Measurements from ENCODE around the gene SPATA2L. TPM values are rescaled to one million over a fixed set of nuclear protein-coding genes. Genes with fewer than 3 reads are reported as not detected.

SPATA2L gene
- total RNA-seq, 1 donor from 2014 or later = 12.1 TPM

DNA sequence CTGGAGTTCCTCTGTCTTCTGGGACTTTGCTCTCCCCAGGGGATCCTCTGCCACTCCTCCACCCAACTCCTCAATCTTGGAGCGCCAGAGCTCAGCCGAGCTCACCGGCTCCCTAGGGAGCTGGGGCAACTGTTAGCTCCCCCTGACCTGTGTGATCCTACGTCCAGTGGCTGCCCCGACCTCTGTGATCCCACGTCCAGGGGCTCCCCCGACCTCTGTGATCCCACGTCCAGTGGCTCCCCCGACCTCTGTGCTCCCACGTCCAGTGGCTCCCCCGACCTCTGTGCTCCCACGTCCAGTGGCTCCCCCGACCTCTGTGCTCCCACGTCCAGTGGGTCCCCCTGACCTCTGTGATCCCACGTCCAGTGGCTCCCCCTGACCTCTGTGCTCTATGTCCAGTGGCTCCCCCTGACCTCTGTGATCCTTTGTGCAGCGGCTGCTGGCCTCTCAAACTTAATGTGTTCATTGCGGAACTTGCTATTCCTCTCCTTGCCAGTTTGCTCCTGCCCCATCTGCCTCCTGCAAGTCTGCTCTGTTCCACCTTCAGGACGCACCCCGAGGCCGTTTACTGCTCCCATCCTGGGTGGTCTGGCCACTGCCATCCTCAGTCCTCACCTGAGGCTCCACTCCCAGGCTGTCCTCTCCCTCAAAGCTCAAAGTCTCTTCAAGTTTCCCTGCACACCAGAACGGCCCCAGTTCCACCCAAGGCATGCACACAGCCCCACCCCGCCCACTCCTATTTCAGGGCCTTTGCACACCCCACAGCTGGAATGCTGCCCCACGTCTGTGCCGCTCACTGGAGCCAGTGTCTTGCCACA, 16.4 kb upstream of the SPATA2L start:
- FAIRE-seq (no peak), DNase-seq (ENCODE audit: low read depth) (no peak)
- TF ChIP-seq, protein P1, sequence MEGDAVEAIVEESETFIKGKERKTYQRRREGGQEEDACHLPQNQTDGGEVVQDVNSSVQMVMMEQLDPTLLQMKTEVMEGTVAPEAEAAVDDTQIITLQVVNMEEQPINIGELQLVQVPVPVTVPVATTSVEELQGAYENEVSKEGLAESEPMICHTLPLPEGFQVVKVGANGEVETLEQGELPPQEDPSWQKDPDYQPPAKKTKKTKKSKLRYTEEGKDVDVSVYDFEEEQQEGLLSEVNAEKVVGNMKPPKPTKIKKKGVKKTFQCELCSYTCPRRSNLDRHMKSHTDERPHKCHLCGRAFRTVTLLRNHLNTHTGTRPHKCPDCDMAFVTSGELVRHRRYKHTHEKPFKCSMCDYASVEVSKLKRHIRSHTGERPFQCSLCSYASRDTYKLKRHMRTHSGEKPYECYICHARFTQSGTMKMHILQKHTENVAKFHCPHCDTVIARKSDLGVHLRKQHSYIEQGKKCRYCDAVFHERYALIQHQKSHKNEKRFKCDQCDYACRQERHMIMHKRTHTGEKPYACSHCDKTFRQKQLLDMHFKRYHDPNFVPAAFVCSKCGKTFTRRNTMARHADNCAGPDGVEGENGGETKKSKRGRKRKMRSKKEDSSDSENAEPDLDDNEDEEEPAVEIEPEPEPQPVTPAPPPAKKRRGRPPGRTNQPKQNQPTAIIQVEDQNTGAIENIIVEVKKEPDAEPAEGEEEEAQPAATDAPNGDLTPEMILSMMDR (IDR thresholded peaks at IDR 0.05; ENCODE audit: insufficient read depth, low read length, severe bottlenecking) = no peak
- Histone ChIP-seq H3K27me3 (ENCODE audit: control insufficient read depth, insufficient read depth, low read length) (no peaks in the 10 kb centered on the region), H3K4me3 (ENCODE audit: low read depth, low read length) (no peak overlapping the region), H3K36me3 (ENCODE audit: control insufficient read depth, insufficient read depth, low read length) (peaks cover 4% of the 10 kb centered on the region)

DNA sequence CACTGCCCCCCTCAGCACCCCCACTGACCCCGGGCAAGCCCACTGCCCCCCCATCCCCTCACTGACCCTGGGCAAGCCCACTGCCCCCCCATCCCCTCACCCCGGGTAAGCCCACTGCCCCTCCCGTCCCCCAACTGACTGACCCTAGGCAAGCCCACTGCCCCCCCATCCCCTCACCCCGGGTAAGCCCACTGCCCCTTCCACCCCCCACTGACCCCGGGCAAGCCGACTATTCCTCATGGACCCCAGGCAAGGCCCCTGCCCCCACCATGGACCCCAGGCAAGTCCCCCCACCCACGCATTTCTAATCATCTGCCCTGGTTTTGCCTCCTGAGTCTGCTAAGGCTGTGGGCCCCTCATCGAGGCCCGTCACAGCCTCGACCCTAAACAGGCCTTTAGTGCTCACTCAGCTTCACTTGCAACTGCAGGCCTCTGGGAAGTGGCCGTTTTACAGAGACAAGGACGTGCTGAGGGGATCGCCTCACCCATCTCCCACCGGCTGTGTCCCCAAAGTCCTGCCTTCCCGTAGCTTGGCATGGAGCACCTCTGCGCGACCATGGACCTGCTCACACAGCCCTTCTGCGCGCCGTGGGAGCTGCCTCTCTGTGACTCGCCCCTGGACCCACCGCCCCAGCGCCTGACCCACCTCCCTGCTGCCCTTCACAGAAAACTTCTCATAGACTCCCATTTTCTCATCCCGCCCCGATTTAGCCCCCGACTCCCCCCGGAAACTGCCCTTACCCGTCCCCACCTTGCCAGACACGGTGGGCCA, 15.6 kb upstream of the SPATA2L start:
- Histone ChIP-seq H3K36me3 (ENCODE audit: control insufficient read depth, insufficient read depth, low read length) (peaks cover 3% of the 10 kb centered on the region), H3K27me3 (ENCODE audit: control insufficient read depth, insufficient read depth, low read length) (no peaks in the 10 kb centered on the region), H3K4me3 (ENCODE audit: low read depth, low read length) (no peak overlapping the region)
- FAIRE-seq (no peak), DNase-seq (ENCODE audit: low read depth) (no peak)
- TF ChIP-seq, protein P1 (IDR thresholded peaks at IDR 0.05; ENCODE audit: insufficient read depth, low read length, severe bottlenecking) = no peak

DNA sequence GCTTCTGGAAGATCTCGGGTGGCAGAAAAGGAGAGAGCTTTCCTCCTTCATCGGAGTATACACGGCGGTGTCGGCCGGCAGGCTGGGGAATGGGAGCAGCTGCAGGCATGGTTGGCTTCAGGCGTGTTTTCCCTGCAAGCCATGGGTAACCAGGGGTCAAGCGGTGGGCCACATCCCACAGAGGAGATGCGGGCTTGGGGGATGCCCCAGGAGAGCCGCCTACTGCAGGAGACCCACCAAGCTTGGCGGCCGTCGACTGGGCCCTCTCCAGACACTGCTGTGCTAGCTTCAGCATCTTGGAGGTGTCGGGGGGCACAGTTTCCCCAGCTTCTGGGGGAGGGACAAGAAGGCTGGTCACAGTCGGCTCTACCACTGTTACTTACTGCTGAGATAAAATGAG, 15.0 kb upstream of the SPATA2L start:
- TF ChIP-seq, protein P1 (IDR thresholded peaks at IDR 0.05; ENCODE audit: insufficient read depth, low read length, severe bottlenecking) = no peak
- no peak for FAIRE-seq
- H3K36me3 ChIP-seq (ENCODE audit: control insufficient read depth, insufficient read depth, low read length) = peaks cover 3% of the 10 kb centered on the region
- no peak overlapping the region for H3K4me3 ChIP-seq (ENCODE audit: low read depth, low read length)
- H3K27me3 ChIP-seq (ENCODE audit: control insufficient read depth, insufficient read depth, low read length) = no peaks in the 10 kb centered on the region
- DNase-seq (ENCODE audit: low read depth) = no peak

DNA sequence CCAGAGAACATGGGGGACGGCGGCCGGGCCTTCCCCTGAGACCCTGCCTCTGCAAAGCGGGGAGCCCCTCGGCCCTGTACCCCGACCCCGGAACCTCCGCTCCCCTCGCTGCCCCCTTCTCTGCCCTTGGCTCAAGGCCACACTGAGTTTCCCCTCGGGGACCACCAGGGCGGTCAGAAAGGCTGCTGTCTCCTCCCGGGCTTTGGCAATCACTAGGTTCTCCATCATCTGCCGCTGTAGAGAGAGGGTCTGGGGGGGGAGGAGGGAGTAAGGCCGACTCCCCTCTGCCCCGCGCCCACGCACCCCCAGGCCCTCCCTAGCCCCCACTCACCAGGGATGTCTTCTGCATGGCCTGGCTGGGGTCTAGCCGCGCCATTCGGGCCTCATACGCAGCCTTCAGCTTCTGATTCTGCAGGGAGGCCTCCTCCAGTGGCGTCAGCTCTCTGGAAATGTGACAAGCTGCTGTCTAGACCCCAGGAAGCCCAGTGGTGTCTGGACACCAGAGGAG, 10.8 kb upstream of the SPATA2L start:
- Histone ChIP-seq H3K36me3 (ENCODE audit: control insufficient read depth, insufficient read depth, low read length) (peaks cover 3% of the 10 kb centered on the region), H3K27me3 (ENCODE audit: control insufficient read depth, insufficient read depth, low read length) (no peaks in the 10 kb centered on the region), H3K4me3 (ENCODE audit: low read depth, low read length) (peak overlapping the region; percentile 73)
- TF ChIP-seq, protein P1 (IDR thresholded peaks at IDR 0.05; ENCODE audit: insufficient read depth, low read length, severe bottlenecking) = no peak
- DNase-seq (ENCODE audit: low read depth) = no peak
- no peak for FAIRE-seq

DNA sequence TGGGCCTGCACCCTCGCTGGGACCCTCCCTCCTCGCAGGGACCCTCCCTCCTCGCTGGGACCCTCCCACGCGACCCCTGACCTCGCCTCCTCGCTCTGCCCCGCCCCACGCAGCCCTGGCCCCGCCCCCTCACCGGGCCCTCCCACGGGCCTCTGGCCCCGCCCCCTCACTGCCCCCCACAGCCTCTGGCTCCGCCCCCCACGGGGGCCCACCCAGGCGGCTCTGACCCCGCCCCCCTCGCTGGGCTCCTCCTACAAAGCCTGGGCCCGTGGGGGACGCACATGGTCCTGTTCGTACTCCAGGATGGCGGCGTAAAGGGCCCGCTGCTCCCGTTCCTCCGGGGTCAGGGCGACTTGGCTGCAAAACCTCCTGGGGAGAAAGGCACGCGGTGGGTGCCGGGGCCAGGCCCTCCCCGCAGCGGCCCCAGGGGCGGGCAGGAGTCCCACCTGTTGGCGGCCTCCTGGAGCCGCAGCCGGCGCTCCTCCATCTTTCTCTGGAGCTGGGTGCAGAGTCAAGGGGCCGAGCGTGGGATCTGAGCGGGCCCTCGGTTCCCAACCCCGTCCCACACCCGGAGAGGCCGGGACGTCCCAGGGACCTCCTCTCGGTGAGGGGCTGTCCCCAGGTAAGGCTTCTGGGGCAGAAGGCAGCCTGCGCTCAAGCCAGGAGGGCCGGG, 10.2 kb upstream of the SPATA2L start:
- peak overlapping the region; percentile 73 for H3K4me3 ChIP-seq (ENCODE audit: low read depth, low read length)
- peaks cover 3% of the 10 kb centered on the region for H3K36me3 ChIP-seq (ENCODE audit: control insufficient read depth, insufficient read depth, low read length)
- H3K27me3 ChIP-seq (ENCODE audit: control insufficient read depth, insufficient read depth, low read length) = no peaks in the 10 kb centered on the region
- FAIRE-seq = no peak
- TF ChIP-seq, protein P1 (IDR thresholded peaks at IDR 0.05; ENCODE audit: insufficient read depth, low read length, severe bottlenecking) = no peak
- DNase-seq (ENCODE audit: low read depth) = peak; percentile 23
